Hematopoietic multipotent progenitor cell (in vitro differentiated cells): Measurements from ENCODE around the gene UBN2. TPM values are rescaled to one million over a fixed set of nuclear protein-coding genes. Genes with fewer than 3 reads are reported as not detected.
"Not testable (repeated sequence)": the region's sequence is repeated elsewhere in the genome, so short reads cannot be mapped to it uniquely, and the experiment has no call there.

Experiments used
- DNase-seq, 3 donors: peaks; one replicate each; pipeline ENCODE4 v3.0.0-alpha.2; 2011 to 2015; ENCODE audit warnings: low read depth in 2 of 3, low spot score in 2 of 3
- total RNA-seq: library from RNA; depleted of rRNA; stranded (reverse); fragments of >200 nt; gene quantifications from one replicate; pipeline ENCODE4 v1.2.3, GENCODE V29; 2012

UBN2 gene
- 5.7 TPM for total RNA-seq

DNA sequence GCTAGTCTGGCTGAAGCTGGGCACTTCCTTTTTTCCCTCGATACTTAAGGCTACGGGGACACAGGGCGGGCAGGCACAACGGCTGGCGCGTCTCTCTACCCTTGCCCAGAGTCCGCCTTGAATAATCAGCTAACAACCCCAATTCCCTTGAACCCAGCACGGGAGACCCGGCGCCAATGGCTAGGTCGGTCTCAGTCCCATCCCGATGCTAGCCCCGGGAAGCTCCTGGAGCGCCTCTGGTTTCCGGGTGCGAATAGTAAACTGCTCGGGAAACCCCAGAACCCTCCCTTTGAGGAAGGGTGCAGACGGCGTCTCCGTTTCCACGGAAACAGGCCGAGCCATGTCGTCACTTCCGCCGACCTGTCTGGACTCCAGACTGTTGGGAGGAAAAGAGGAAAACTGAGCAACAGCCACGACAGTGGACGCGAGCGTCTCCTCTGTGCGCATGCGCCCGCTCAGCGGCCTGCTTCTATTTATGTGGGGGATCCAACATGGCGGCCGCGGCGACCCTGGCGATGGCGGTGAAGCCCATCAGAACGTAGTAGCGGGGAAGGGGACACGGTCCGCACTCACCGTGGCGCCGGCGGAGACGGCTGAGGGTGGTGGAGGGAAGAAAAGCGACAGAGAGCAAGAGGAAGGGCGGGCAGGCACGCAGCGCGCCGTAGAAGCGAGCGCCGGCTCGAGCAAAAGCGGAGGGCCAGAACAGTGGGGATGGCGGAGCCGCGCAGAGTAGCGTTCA lies at the start of gene UBN2:
Gene UBN2 (plus strand): TSS at position 464 of the 739 bp plus-strand sequence. CDS start 248 bp downstream, at position 712.
- DNase-seq = peak; percentile 78 to 97 (median 97)

GRCh38 chr7:139181404-139181803 lies 49.6 kb upstream of the UBN2 start:
- DNase-seq = no peak

DNA sequence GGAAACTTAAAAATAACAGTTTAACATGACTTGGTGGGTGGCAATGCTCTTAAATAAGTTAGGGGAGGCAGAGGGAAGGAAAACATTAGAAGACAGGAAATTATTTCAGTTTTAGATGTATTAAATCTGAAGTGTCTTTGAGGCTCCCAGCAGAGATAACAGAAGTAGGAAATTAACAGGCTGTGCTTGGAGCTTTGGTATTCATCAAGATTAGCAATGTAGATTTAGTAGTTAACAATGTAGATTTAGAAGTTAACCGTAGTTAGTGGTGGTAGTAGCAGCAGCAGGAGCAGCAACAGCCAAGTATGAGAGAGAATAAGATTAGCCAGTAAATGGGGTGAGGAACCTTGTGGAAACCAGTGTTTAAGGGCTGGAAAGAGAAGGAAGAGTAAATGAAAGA lies 48.7 kb upstream of the UBN2 start:
- no peak for DNase-seq

DNA sequence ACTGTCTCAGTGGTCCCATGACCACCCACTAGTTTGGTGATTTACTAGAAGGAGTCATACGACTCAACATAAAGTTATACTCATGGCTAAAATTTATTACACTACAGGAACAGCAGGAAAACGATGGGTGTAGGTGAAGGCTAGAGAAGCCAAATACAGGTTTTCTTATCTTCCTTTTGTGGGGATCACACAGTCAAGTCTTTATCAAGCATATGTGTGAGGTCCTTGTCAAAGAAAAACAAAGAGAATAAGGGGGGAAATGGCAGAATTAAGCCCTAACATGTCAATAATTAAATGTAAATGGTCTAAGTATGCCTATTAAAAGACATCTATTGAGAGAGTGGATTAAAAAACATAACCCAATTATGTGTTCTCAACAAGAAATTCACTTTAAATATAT lies 47.8 kb upstream of the UBN2 start:
- no peak for DNase-seq

GRCh38 chr7:139183878-139184338 lies 47.1 kb upstream of the UBN2 start:
- DNase-seq = peak in 2 of 3 donors; percentile 41 to 87

DNA sequence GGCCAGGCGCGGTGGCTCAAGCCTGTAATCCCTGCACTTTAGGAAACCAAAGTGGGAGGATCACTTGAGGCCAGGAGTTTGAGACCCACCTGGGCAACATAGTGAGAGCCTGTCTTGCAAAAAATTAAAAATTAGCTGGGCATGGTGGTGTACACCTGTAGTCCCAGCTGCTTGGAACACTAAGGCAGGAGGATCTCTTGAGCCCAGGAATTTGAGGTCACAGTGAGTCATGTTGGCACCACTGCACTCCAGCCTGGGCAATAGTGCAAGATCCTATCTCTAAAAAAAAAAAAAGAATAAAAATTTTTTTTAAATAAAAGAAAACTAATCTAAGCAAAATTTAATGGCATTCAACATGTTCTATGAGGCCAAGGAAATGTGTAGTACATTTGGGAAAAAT lies 44.9 kb upstream of the UBN2 start:
- no peak for DNase-seq

DNA sequence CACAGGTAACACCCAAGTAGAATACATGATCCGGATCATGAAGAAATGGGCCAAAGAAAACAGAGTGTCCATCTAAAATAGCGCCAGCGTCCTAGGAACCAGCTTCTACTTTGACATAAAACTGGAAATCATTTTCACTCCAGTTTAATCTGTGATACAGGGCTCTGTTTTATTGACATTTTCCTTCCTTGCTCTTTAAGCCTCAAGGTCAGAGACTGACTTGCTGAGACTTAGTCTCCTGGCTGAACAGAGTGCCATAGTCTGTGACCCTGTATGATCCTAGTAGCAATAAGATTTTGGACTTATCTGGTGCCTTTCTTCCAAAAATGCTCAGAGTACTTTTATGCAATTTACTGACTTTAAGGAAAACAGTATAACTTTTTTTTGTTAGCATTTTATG lies 41.7 kb upstream of the UBN2 start:
- DNase-seq = no peak

DNA sequence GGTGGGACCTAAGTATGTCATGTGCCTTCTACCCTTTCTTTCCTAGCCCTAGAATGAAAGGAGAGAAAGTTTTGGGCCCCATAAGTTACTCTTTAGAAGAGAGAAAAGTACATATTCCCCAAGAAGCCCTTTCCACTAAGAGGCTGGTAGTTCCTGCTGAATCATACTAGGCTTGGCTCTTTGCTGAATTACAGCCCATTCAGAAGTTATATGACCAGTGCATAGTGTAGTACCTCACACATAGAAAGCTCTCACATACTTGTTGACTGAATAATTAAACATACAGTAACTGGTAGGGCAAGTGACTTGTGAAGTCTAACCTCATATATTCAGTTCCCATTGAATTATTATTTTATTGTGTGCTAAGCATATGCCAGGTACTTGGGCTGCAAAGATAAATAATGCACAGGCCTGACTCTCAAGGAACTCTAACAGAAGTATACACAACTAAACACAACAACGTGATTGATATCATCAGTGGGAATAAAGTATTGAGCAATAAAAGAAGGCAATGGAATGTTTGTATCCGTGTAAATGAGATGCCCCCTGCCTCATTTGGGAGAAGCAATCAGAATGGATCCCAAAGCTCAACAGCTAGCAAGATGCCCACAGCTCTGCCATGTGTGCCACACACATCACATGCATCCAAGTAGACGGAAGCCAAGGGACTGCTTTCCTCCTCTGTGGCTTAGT lies 38.9 kb upstream of the UBN2 start:
- no peak for DNase-seq

- DNase-seq = no peak
These were observed 30.7 kb upstream of the UBN2 start for GRCh38 chr7:139200382-139200781.

DNA sequence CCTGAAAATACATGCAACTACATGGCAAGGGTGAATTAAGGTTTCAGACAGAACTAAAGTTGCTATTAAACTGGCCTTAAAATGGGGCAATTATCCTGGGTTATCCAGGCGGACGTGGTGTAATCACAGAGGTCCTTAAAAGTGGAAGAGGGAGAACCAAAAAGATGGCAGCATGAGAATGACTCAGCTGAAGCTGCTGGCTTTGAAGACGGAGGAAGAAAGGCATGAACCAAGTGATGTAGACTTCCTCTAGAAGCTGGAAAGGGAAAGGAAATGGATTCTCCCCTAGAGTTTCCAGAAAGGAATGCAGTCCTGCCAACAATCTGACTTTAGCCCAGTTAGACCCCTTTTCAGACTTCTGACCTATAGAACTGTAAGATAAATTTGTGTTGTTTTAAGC lies 27.0 kb upstream of the UBN2 start:
- no peak for DNase-seq

DNA sequence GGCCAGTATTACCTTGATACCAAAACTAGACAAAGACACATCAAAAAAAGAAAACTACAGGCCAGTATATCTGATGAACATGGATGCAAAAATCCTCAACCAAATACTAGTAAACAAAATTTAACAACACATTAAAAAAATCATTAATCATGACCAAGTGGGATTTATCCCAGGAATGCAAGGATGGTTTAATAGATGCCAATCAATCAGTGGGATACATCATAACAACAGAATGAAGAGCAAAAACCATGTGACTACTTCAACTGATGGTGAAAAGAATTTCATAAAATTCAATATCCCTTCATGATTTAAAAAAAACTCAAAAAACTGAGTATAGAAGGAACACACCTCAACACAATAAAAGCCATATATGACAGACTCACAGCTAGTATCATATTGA lies 25.2 kb upstream of the UBN2 start:
- no peak for DNase-seq

DNA sequence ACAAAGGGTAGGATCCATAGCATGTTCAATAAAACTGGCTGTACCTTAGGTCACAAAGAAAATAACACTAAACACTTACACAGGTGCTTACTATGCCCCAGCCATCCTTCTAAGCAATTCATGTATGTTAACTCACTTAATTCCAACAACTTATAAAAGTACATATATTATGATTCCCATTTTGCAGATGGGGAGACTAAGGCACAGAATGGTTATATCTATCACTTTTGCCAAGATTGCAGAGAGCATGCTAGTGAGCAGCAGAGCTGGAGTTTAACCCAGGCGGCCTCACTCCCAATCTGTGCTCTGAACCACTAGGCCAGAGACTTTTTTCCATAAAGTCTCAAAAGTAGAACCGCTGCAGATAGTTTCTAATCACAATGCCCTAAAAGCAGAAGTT lies 18.9 kb upstream of the UBN2 start:
- no peak for DNase-seq

- DNase-seq = not testable (repeated sequence)
These were observed 17.5 kb upstream of the UBN2 start for GRCh38 chr7:139213489-139213888.

GRCh38 chr7:139218173-139218572 lies 12.9 kb upstream of the UBN2 start:
- DNase-seq = no peak

GRCh38 chr7:139224219-139224618 lies 6.8 kb upstream of the UBN2 start:
- no peak for DNase-seq

- DNase-seq = not testable (repeated sequence)
These were observed 6.2 kb upstream of the UBN2 start for GRCh38 chr7:139224836-139225235.

DNA sequence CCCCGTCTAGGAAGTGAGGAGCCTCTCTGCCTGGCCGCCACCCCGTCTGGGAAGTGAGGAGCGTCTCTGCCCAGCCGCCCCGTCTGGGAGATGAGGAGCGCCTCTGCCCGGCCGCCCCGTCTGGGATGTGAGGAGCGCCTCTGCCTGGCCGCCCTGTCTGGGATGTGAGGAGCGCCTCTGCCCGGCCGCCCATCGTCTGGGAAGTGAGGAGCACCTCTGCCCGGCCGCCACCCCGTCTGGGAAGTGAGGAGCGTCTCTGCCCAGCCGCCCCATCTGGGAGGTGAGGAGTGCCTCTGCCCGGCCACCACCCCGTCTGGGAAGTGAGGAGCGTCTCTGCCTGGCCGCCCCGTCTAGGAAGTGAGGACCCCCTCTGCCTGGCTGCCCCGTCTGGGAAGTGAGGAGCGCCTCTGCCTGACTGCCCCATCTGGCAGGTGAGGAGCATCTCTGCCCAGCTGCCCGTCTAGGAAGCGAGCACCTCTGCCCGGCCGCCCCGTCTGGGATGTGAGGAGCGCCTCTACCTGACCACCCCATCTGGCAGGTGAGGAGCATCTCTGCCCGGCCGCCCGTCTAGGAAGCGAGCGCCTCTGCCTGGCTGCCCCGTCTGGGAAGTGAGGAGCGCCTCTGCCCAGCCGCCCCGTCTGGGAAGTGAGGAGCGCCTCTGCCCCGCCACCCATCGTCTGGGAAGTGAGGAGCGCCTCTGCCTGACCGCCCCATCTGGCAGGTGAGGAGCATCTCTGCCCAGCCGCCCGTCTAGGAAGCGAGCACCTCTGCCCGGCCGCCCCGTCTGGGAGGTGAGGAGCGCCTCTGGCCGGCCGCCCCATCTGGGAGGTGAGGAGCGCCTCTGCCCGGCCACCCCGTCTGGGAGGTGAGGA lies 5.5 kb upstream of the UBN2 start:
- DNase-seq = not testable (repeated sequence)

DNA sequence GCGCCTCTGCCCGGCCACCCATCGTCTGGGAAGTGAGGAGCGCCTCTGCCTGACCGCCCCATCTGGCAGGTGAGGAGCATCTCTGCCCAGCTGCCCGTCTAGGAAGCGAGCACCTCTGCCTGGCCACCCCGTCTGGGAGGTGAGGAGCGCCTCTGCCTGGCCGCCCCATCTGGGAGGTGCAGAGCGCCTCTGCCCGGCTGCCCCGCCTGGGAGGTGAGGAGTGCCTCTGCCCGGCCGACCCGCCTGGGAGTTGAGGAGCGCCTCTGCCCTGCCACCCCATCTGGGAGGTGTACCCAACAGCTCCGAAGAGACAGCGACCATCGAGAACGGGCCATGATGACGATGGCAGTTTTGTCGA lies 4.9 kb upstream of the UBN2 start:
- DNase-seq = not testable (repeated sequence)

DNA sequence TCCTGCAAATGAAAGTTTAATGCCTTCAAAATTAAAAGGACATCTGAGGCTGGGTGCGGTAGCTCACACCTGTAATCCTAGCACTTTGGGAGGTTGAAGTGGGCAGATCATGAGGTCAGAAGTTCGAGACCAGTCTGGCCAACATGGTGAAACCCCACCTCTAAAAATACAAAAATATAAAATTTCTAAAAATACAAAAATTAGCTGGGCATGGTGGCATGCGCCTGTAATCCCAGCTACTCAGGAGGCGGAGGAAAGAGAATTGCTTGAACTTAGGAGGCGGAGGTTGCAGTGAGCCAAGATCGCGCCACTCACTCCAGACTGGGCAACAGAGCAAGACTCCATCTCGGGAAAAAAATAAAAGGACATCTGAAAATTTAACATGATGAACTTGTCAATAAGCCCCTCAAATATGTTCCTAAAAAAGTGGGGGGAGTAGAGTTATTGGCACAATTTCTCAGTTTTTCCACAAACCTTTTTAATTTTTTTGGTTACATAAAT lies 4.0 kb upstream of the UBN2 start:
- DNase-seq = not testable (repeated sequence)

GRCh38 chr7:139230023-139230422 lies 1.0 kb upstream of the UBN2 start:
- no peak for DNase-seq

- peak in 1 of 3 donors; percentile 1 for DNase-seq
These were observed 608 bp upstream of the UBN2 start for GRCh38 chr7:139230484-139230773.
